NCI-H1694 (cell line): Measurements from ENCODE around the gene OGDHL.
"Not testable (repeated sequence)": the region's sequence is repeated elsewhere in the genome, so short reads cannot be mapped to it uniquely, and the experiment has no call there.

Source experiments
- DNase-seq: peaks from one replicate; lab custom pipeline; 2025; lab: John Stamatoyannopoulos, UW

Gene OGDHL

GRCh38 chr10:49761789-49762565, at the start of gene OGDHL:
Gene OGDHL (minus strand): TSS chr10:49762323. CDS start chr10:49758592, 3,731 bp downstream.
- no peak for DNase-seq

- DNase-seq, result no peak
Observed at GRCh38 chr10:49803988-49804387, 41.9 kb upstream of the OGDHL start.

GRCh38 chr10:49798275-49798674, 36.2 kb upstream of the OGDHL start:
- DNase-seq, result no peak

- DNase-seq, result no peak
Observed at GRCh38 chr10:49791100-49791499, 29.0 kb upstream of the OGDHL start.

GRCh38 chr10:49784681-49785080, 22.6 kb upstream of the OGDHL start:
- no peak for DNase-seq

GRCh38 chr10:49783645-49784044, 21.5 kb upstream of the OGDHL start:
- no peak for DNase-seq

- DNase-seq, result no peak
Observed at GRCh38 chr10:49781247-49781646, 19.1 kb upstream of the OGDHL start.

- no peak for DNase-seq
Observed at GRCh38 chr10:49778197-49778596, 16.1 kb upstream of the OGDHL start.

GRCh38 chr10:49776851-49777250, 14.7 kb upstream of the OGDHL start:
- DNase-seq, result no peak

GRCh38 chr10:49775014-49775413, 12.9 kb upstream of the OGDHL start:
- no peak for DNase-seq

GRCh38 chr10:49772944-49773343, 10.8 kb upstream of the OGDHL start:
- not testable (repeated sequence) for DNase-seq

- not testable (repeated sequence) for DNase-seq
Observed at GRCh38 chr10:49771046-49771445, 8.9 kb upstream of the OGDHL start.

- DNase-seq, result no peak
Observed at GRCh38 chr10:49769692-49770091, 7.6 kb upstream of the OGDHL start.

- DNase-seq, result no peak
Observed at GRCh38 chr10:49768731-49769130, 6.6 kb upstream of the OGDHL start.

GRCh38 chr10:49768329-49768728, 6.2 kb upstream of the OGDHL start:
- DNase-seq, result no peak

- DNase-seq, result no peak
Observed at GRCh38 chr10:49767752-49768151, 5.6 kb upstream of the OGDHL start.

GRCh38 chr10:49766484-49766883, 4.4 kb upstream of the OGDHL start:
- no peak for DNase-seq

GRCh38 chr10:49762566-49762877, 399 bp upstream of the OGDHL start:
- no peak for DNase-seq

GRCh38 chr10:49761201-49761788, 828 bp downstream of the OGDHL start:
- DNase-seq, result no peak

- no peak for DNase-seq
Observed at GRCh38 chr10:49760789-49761188, 1.3 kb downstream of the OGDHL start.

- no peak for DNase-seq
Observed at GRCh38 chr10:49759787-49760551, 2.2 kb downstream of the OGDHL start.

GRCh38 chr10:49758249-49758930, 3.7 kb downstream of the OGDHL start:
- no peak for DNase-seq

- DNase-seq, result no peak
Observed at GRCh38 chr10:49756641-49757040, 5.5 kb downstream of the OGDHL start.
